T-helper 1 cell treated with Interleukin-12 subunit alpha and Interleukin-12 subunit beta and Interleukin-4 antibody, amounts not matched to agents 30 μg/mL and 1 μg/mL, for 36 hours (primary cell): Measurements from ENCODE around the gene MYEOV.

Experiments
- H3K27ac Mint-ChIP-seq: one replicate; pipeline ENCODE4 v1.8.0; 2021; ENCODE audit warnings: mild to moderate bottlenecking, mixed read lengths
- H3K27me3 Mint-ChIP-seq: one replicate; pipeline ENCODE4 v1.8.0; 2021; ENCODE audit warnings: low read depth, mixed read lengths
- H3K36me3 Mint-ChIP-seq: one replicate; pipeline ENCODE4 v1.8.0; 2021; ENCODE audit warnings: low read depth, mixed read lengths
- H3K4me1 Mint-ChIP-seq: one replicate; pipeline ENCODE4 v1.8.0; 2021; ENCODE audit warnings: low read depth, mixed read lengths
- H3K4me3 Mint-ChIP-seq: one replicate; pipeline ENCODE4 v1.8.0; 2021; ENCODE audit warnings: mild to moderate bottlenecking, moderate library complexity, mixed read lengths
- H3K9me3 Mint-ChIP-seq: one replicate; pipeline ENCODE4 v1.8.0; 2021; ENCODE audit warnings: mixed read lengths

Gene MYEOV

GRCh38 chr11:69308936-69309615, 15.1 kb downstream of the MYEOV start:
- H3K4me3 Mint-ChIP-seq: no peak overlapping the region
- no peaks in the 10 kb centered on the region for H3K27me3 Mint-ChIP-seq
- no peaks in the 10 kb centered on the region for H3K9me3 Mint-ChIP-seq
- H3K36me3 Mint-ChIP-seq: no peaks in the 10 kb centered on the region
- peak overlapping the region; percentile 45 for H3K27ac Mint-ChIP-seq
- peaks cover 14% of the 10 kb centered on the region for H3K4me1 Mint-ChIP-seq

- Mint-ChIP-seq H3K36me3 (no peaks in the 10 kb centered on the region), H3K4me3 (no peak overlapping the region), H3K27ac (no peak overlapping the region), H3K9me3 (no peaks in the 10 kb centered on the region), H3K4me1 (peaks cover 14% of the 10 kb centered on the region), H3K27me3 (no peaks in the 10 kb centered on the region)
Measured at GRCh38 chr11:69309631-69310280, 15.8 kb downstream of the MYEOV start.

GRCh38 chr11:69310351-69310750, 16.4 kb downstream of the MYEOV start:
- H3K36me3 Mint-ChIP-seq: no peaks in the 10 kb centered on the region
- H3K9me3 Mint-ChIP-seq: no peaks in the 10 kb centered on the region
- no peaks in the 10 kb centered on the region for H3K27me3 Mint-ChIP-seq
- H3K4me3 Mint-ChIP-seq: no peak overlapping the region
- H3K4me1 Mint-ChIP-seq: peaks cover 14% of the 10 kb centered on the region
- no peak overlapping the region for H3K27ac Mint-ChIP-seq

GRCh38 chr11:69310934-69311766, 17.2 kb downstream of the MYEOV start:
- Mint-ChIP-seq H3K4me3 (no peak overlapping the region), H3K9me3 (no peaks in the 10 kb centered on the region), H3K36me3 (no peaks in the 10 kb centered on the region), H3K27ac (peak overlapping the region; percentile 87), H3K27me3 (no peaks in the 10 kb centered on the region), H3K4me1 (peaks cover 14% of the 10 kb centered on the region)

- peaks cover 14% of the 10 kb centered on the region for H3K4me1 Mint-ChIP-seq
- no peaks in the 10 kb centered on the region for H3K9me3 Mint-ChIP-seq
- H3K4me3 Mint-ChIP-seq: peak overlapping the region; percentile 50
- peak overlapping the region; percentile 87 for H3K27ac Mint-ChIP-seq
- H3K27me3 Mint-ChIP-seq: no peaks in the 10 kb centered on the region
- H3K36me3 Mint-ChIP-seq: no peaks in the 10 kb centered on the region
Measured at GRCh38 chr11:69311767-69312385, 17.9 kb downstream of the MYEOV start.

- no peaks in the 10 kb centered on the region for H3K36me3 Mint-ChIP-seq
- H3K27me3 Mint-ChIP-seq: no peaks in the 10 kb centered on the region
- peaks cover 18% of the 10 kb centered on the region for H3K4me1 Mint-ChIP-seq
- no peak overlapping the region for H3K4me3 Mint-ChIP-seq
- no peak overlapping the region for H3K27ac Mint-ChIP-seq
- H3K9me3 Mint-ChIP-seq: no peaks in the 10 kb centered on the region
Measured at GRCh38 chr11:69312453-69313404, 18.8 kb downstream of the MYEOV start.

GRCh38 chr11:69313992-69314391, 20.0 kb downstream of the MYEOV start:
- Mint-ChIP-seq H3K36me3 (peaks cover under 1% of the 10 kb centered on the region), H3K27ac (no peak overlapping the region), H3K4me1 (peaks cover 20% of the 10 kb centered on the region), H3K27me3 (no peaks in the 10 kb centered on the region), H3K4me3 (no peak overlapping the region), H3K9me3 (peaks cover 8% of the 10 kb centered on the region)

GRCh38 chr11:69314555-69314954, 20.6 kb downstream of the MYEOV start:
- no peaks in the 10 kb centered on the region for H3K27me3 Mint-ChIP-seq
- H3K4me1 Mint-ChIP-seq: peaks cover 20% of the 10 kb centered on the region
- H3K27ac Mint-ChIP-seq: no peak overlapping the region
- H3K9me3 Mint-ChIP-seq: peaks cover 11% of the 10 kb centered on the region
- peaks cover 3% of the 10 kb centered on the region for H3K36me3 Mint-ChIP-seq
- H3K4me3 Mint-ChIP-seq: no peak overlapping the region

- Mint-ChIP-seq H3K27me3 (no peaks in the 10 kb centered on the region), H3K36me3 (peaks cover 3% of the 10 kb centered on the region), H3K9me3 (peaks cover 11% of the 10 kb centered on the region), H3K4me3 (no peak overlapping the region), H3K27ac (no peak overlapping the region), H3K4me1 (peaks cover 10% of the 10 kb centered on the region)
Measured at GRCh38 chr11:69316956-69317355, 23.0 kb downstream of the MYEOV start.

GRCh38 chr11:69317401-69318092, 23.6 kb downstream of the MYEOV start:
- Mint-ChIP-seq H3K27ac (peak overlapping the region; percentile 14), H3K4me1 (peaks cover 6% of the 10 kb centered on the region), H3K36me3 (peaks cover 3% of the 10 kb centered on the region), H3K27me3 (no peaks in the 10 kb centered on the region), H3K4me3 (no peak overlapping the region), H3K9me3 (peaks cover 11% of the 10 kb centered on the region)

GRCh38 chr11:69318093-69318420, 24.1 kb downstream of the MYEOV start:
- no peaks in the 10 kb centered on the region for H3K27me3 Mint-ChIP-seq
- H3K4me1 Mint-ChIP-seq: peaks cover 6% of the 10 kb centered on the region
- H3K27ac Mint-ChIP-seq: no peak overlapping the region
- peaks cover 11% of the 10 kb centered on the region for H3K9me3 Mint-ChIP-seq
- H3K4me3 Mint-ChIP-seq: no peak overlapping the region
- peaks cover 3% of the 10 kb centered on the region for H3K36me3 Mint-ChIP-seq

- H3K27me3 Mint-ChIP-seq: no peaks in the 10 kb centered on the region
- peaks cover 11% of the 10 kb centered on the region for H3K9me3 Mint-ChIP-seq
- peaks cover 3% of the 10 kb centered on the region for H3K36me3 Mint-ChIP-seq
- H3K4me3 Mint-ChIP-seq: no peak overlapping the region
- H3K4me1 Mint-ChIP-seq: peaks cover 6% of the 10 kb centered on the region
- H3K27ac Mint-ChIP-seq: no peak overlapping the region
Measured at GRCh38 chr11:69319255-69320106, 25.5 kb downstream of the MYEOV start.

- Mint-ChIP-seq H3K9me3 (peaks cover 11% of the 10 kb centered on the region), H3K27me3 (no peaks in the 10 kb centered on the region), H3K27ac (no peak overlapping the region), H3K4me1 (peaks cover 6% of the 10 kb centered on the region), H3K36me3 (peaks cover 3% of the 10 kb centered on the region), H3K4me3 (no peak overlapping the region)
Measured at GRCh38 chr11:69320326-69320725, 26.4 kb downstream of the MYEOV start.
